Stimulated activated CD4-positive, alpha-beta T cell treated with anti-CD3 and anti-CD28 coated beads, Interleukin-4, amount 100 ng/mL, for 48 hours (primary cell): ENCODE results near the gene ZNF689.
"Not testable (repeated sequence)": the region's sequence is repeated elsewhere in the genome, so short reads cannot be mapped to it uniquely, and the experiment has no call there.

ENCODE experiments used
- DNase-seq, 2 donors: peaks; one replicate each; pipeline ENCODE4 v3.0.0-alpha.2; 2020; ENCODE audit warnings: low read depth in 2 of 2

The ZNF689 gene

DNA sequence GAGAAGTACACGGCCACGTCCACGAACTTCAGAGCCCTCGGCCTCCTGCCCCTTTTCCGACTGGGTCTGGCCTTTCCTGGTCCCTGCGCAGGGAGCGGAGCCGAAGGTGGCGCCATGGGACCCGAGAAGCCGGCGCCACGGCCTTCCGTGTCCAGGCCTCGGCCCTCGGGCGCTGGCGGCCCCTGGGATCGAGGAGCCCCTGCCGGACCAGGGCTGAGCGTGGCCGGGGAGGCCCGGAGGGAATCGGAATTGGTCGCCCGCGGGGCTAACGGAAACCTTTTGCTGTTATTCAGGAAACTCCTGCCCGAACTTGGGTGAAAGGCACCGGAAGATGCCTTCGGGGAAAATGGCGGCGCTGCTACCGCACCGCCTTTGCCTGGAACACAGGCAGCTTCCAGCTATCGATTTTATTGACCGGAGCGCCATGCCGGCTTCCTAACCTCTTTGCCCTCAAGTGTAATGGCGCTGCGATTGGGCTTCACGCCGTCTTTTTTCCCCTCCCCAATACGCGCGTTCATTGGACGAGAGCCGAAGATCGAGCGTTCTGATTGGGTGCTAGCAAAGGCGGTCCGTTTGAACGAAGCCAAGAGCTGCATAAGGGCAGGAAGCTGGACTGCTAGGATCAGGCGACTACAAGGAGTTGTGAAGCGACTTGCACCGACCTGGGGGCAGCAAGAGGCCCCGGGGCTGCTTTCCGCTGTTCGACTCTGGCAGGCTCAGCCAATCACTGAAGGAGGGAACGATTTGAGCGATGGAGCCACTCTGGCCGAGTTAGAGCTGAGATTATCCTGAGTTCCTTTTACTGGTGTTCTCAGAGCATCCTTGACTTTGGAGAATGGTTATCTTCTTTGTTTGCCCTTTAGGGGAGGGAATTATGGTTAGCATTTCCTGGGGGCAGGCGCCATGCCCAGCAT lies at the start of gene ZNF689:
Gene ZNF689, minus strand, starts transcription at position 464 of the 914 bp plus-strand sequence. Its CDS starts 348 bp downstream, at position 116.
- DNase-seq = peak; percentile 91 to 92

DNA sequence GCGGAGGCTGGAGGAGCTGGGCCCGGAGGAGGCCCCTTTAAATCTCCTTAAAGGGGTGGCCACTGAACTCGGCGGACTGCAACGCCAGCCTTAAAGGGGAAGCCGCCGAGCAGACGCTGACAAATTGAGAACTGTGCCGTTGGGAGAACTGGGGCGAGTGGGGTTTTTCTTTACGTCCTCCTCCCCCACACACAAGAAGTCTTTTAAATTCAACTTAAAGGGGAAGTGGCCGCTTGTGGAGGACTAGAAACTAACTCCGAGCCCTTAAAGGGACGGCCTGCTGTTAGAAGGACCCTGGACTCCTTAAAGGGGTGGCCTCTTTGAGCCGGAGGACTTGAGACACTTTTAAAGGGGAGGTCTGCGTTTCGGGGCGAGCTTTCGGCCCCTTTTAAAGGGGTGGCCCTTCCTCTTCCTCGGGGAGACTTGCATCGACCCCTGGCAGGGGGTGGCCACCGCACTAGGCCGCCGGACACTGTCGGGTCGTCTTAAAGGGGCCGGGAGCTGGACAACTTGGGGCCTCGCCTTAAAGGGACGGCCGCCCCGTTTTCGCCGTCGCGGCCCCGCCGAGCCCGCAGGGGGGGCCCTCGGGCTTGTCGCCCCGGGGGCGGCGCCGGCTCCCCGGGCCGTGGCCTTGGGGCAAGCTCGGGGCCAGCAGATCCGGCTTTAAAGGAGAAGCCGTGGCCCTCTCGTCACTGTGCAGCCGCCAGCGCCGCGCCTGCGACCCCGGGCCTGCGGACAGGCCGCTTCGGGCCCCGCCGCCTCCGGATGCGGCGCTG lies 48.7 kb upstream of the ZNF689 start:
- no peak for DNase-seq

DNA sequence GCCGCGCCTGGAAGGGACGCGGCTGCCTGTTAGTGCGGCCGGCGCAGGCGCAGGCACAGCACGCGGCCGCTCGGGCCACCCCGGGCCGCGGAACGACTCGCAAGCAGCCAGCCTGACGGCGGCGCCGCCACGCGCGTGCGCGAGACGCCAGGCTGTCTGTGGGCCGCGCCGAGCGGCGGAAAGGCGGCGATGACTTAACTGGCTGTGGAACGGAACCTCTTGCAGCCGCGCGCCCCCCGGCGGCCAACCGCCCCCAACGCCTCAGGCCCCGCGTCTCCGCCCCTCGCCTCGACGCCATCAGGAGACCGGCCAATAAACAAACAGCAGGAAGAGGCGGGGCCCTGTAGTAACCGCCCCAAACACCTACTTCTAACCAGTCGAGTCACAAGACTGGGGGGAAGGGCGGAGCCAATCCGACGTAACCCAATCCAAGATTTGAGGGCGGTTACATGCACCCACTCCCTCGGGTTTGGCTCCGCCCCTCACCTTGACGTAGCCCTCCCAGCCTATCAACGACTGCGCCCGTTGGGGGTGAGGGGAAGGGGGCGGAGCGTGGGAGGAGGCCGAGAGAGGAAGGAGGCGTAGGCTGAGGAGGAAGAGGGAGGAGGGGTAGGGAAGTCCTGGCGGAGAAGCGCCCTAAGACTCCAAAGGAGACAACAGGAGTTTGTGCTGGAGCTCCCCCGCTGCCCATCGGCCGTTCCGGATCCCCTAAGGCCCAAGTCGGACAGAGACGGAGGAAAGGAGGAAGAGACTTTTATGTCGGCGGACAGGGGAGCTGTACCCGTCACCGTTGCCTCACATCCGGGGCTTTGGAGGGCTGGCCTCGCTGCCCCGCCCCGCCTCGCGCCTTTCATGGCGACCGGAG lies 47.9 kb upstream of the ZNF689 start, which contains the start of gene FBRS:
Gene FBRS, plus strand, starts transcription at position 566 of the 865 bp plus-strand sequence. CDS start 1,088 bp downstream, outside the sequence.
- peak; percentile 99 to 100 for DNase-seq

DNA sequence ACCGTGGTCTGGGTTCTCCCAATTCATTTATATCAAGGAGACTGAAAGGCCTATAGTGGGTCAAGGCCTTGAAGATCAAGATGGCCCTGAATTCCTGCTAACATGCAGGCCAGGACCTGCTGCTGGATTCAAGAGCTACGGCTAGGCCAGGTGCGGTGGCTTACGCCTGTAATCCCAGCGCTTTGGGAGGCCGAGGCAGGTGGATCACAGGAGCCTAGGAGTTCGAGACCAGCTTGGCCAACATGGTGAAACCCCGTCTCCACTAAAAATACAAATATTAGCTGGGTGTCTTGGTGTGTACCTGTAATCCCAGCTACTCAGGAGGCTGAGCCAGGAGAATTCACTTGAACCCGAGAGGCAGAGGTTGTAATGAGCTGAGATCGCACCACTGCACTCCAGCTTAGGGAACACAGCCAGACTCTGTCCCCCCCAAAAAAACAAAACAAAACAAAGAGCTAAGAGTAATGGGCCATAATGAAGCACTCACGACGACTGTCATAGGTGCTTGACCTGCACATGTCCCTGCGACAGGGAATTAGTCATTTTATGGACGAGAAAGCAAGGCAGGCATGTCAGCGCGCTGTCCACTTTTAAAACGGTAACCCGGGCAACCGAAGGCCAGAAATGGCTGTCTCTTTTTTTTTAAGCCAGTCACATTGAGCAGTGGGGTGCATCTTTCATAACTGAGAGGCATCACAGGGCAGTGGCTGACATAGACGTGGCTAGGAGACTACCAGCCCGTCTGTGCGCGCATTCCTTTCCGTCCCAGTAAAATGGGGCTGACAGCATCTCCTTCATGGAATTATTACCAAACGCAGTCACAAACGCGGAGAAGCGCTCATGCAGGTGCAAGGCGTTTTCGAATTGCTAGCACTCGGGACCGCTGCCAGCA lies 47.0 kb upstream of the ZNF689 start:
- DNase-seq = peak in 1 of 2 donors; percentile 6

DNA sequence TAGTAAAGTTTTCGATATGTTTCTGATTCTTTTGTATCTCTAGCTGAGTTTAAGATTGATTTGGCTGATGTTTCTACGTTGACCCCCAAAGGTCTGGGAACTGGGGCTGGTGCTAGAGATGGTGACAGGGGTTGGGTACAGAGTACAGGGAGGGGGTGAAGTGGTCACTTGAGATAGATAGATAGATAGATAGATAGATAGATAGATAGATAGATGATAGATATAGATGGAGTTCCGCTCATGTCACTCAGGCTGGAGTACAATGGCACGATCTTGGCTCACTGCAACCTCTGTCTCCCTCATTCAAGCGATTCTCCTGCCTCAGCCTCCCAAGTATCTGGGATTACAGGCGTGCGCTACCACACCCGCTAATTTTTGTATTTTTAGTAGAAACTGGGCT lies 46.2 kb upstream of the ZNF689 start:
- no peak for DNase-seq

DNA sequence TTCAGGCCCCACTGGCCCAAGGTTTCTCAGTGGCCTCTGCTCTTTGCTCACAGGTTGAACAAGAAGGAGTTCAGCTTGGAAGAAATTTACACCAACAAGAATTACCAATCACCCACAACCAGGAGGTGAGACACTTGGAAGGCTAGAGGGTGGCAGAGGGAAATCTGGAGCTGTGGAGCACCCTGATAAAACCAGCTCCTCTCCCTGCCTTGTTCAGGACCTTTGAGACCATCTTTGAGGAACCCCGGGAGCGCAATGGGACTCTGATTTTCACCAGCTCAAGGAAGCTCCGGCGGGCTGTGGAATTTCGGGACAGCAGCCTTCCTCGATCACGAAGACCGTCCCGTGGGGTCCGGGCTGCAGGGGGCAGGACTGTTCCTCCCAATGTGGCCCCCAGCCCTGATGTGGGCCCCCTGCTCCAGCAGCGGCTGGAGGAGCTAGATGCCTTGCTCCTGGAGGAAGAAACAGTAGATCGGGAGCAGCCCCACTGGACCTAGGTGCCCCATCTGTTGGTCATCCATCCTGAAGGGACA lies 45.7 kb upstream of the ZNF689 start:
- no peak for DNase-seq

DNA sequence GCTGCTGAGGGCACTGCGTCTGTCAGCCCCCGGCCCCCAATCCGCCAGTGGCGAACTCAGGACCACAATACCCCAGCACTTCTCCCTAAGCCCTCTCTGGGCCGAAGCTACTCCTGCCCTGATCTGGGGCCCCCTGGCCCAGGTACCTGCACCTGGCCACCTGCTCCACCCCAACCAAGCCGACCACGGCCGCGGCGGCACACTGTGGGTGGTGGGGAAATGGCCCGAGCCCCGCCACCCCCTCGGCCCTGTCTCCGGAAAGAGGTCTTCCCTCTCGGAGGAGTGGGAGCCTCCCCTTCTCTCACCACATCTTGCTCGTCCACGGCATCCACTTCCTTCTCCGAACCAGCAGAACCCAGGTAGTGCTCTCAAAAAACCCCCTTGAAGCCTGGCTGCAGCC lies 44.7 kb upstream of the ZNF689 start:
- DNase-seq = no peak

DNA sequence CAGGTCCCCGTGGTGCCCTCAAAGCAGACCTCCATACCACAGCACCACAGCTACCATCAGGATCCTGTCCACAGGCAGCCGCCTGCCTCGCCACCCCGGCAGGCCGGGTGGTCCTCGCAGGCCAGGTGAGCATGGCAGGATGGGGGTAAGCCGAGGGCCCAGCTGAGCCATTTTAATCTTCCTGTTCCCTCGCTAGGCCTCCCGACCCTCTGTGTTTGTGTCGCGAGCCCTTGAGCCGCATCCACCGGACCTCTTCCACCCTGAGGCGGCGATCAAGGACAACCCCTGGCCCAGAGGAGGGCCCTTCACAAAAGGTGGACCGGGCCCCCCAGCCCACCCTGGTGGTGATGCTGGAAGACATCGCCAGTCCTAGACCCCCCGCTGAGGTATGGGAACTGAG lies 42.5 kb upstream of the ZNF689 start:
- DNase-seq = no peak

DNA sequence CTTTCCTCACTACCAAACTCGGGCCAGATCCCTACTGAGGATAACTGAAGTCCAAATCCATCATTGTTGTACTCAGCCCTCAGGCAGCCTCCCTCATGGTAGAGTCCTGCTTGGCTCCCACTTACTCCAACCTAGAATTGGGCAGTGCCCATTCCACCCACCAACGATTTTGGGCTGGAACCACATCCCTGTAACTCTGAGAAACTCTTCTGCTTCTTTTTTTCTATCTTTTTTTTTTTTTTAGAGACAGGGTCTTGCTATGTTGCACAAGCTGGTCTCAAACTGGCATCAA lies 41.8 kb upstream of the ZNF689 start:
- no peak for DNase-seq

DNA sequence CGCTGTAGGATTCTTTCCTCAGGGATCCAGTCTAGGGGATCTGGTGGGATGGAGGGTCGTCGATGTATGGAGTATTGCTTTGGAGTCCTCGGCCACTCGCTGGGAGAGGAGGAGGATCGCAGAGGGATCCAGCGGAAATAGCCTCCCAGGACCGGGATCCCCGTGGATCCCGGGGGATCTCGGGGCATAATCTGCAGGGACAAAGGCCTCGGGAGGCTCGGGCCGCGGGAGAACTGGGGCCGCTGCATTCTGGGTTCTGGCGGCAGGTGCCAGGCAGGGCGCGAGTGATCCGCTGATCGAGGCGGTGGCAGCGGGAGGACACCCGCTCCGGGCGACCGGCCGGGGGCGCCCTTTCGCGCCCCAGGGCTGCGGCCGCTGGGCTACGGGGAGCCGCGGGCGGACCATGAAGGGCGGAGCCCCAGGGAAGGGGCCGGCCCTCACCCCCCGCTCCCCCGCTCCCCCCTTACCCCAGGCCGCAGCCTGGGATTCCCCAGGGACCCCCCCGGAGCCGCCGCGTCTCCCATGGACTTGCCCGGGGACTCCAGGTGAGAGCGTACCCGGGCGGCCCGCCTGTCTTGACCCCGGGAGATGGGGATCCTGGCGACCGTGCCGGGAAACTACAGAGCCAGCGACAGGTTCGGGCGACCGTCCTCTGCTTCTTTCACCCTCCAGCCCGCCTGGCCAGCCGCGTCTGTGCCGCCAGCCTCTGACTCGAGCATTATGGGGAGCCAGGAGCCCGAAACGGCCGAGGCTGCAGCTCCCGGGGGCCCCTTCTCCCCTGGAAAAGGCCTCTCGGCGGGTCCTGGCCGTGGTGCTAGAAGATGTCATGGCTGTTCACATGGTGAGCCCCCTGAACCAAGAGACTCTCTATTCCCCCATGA lies 41.2 kb upstream of the ZNF689 start:
- DNase-seq = peak; percentile 71 to 75

DNA sequence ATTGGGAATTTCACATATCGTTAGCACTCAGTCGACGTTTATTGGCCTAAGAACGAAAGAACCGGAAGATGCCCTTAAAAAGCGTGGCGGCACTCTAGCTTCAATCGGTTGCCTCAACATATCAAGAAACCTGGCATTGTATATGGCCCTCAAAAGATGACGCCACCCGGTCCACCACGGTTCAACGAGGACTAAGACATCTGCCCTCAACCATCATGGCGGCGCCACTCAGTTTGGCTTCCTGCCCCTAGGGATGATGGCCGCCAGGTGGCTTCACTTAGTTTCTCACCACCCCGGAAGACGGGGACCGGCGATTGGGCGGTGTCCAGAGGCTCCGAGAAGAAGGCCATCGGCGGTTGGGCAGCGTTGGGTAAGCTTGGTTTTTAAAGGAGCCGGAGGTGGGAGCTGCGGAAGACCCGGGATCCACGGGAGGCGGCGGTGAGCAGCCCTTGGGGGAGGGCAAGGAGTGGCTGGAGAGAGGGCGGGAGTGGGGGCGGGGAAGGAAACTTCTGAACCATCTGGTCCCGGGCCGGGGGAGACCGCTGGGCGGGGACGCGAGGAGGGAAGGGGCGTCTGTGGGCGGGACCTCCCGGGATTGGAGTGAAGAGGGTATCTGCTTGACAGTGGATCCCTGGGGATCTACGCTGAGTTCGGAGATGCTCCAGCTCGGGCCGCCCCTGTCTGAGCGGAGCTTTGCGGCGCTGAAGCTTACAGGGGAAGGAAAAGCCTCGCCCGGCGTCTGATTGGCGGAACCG lies 40.4 kb upstream of the ZNF689 start, which contains the start of gene PRR14:
Gene PRR14, plus strand, starts transcription at position 592 of the 755 bp plus-strand sequence. CDS start 686 bp downstream, outside the sequence.
- DNase-seq = peak; percentile 97 to 98

DNA sequence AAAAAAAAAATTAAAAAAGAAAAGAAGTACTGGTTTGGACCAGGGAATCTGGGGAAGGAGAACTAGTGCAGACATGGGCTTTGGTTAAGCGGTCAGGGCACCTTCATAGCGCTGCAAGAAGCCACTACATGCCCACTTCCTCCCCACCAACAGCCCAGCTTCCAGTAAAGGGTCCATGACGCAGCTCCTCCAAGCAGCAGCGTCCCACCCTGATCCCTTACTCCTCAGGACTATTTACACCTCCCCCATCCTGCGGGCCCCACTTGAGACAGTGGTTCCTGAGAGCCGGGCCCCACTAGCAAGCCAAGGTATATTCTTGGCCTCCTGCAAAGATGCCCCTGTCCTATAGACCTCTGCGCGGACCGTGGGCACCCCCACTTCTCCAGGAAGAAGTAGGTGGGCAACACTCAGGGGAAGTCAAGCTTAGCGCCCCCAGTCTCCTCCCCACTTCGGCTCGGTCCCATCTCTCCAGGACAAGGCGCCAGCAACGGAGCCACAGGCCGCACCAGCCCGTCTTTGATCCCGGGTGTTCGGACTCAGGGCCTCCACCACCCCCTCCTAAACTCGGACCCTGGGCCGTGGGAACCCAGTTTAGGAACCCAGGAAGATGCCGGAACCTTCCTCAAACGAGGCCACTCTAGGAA lies 39.7 kb upstream of the ZNF689 start:
- DNase-seq = peak in 1 of 2 donors; percentile 9

DNA sequence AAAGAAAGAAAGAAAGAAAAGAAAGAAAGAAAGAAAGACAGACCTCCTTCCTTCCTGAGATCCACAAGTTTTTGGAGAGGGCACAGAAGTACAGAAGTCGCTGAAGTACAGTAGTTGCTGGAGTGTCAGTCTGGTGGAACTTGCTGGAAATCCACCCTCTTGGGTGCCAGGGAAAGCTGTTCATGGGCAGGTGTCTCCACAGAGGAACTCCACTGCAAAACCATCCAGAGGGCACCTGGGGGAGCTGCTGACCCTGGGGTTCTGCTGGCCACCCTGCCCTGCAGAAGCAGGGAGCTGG lies 37.0 kb upstream of the ZNF689 start:
- DNase-seq = no peak

DNA sequence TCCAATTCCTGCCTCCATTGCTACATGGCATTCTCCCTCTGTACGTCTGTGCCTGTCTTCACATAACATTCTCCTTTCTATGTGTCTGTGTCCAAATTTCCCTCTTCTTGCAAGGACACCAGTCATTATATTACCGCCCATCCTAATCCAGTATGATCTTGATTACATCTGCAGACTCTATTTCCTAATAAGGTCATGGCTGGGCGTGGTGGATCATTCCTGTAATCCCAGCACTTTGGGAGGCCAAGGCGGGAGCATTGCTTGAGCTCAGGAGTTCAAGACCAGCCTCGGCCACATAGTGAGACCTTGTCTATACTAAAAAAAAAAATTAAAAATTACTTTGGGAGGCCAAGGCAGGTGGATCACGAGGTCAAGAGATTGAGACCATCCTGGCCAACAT lies 35.5 kb upstream of the ZNF689 start:
- no peak for DNase-seq

DNA sequence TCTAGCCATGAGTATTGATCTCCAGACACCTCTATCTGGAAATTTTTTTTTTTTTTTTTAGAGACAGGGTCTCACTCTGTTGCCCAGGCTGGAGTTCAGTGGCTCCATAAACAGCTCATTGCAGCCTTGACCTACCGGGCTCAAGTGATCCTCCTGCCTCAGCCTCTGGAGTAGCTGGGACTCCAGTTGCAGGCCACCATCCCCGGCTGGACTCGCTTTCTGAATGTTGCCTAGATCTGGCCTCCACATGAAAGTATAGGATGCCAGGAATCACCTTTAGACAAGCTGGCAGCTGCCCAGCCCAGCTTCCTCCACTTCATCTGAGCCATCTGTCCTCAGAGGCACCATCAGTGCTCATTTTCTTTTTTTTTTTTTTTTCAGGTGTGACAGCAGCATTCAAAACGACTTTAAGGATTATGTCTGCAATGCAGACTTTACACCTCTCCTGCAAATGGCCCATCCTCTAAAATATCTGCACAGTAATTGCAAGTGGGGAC lies 34.2 kb upstream of the ZNF689 start:
- DNase-seq = no peak

DNA sequence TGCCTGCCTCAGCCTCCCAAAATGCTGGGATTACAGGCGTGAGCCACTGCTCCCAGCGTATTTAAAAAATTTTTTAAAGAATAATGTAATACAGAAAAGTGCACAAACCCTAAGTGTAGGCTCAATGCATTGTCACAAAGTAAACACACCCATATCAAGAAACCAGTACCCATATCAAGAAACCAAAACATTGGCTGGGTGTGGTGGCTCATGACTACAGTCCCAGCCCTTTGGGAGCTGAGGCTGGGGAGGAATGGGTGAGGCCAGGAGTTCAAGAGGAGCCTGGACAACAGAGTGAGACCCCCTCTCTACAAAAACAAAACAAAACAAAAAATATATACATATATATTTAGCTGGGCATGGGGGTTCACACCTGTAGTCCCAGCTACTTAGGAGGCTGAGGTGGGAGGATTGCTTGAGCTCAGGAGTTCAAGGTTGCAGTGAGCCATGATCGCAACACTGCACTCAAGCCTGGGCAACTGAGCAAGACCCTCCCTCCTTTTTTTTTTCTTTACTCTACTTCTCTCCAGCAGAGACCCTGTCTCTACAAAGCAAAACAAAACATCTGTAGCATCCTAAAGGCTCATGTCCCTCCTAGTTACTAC lies 31.3 kb upstream of the ZNF689 start:
- DNase-seq = no peak

DNA sequence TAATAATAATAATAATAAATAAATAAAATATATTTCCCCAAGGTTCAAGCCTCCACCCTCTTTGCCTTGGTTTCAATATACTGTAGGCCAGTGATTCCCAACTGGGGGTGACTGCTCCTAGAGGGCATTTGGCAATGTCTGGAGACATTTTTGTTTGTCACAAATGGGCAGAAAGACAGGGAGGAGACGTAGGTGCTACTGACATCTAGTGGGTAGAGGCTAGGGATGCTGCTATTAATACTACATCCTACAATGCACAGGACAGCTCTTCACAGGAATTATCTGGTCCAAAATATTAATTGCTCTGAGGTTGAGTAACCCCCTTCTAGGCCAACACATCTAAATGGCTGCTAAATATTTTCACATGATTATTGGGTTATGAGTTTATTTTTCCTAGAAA lies 27.8 kb upstream of the ZNF689 start:
- DNase-seq = no peak

DNA sequence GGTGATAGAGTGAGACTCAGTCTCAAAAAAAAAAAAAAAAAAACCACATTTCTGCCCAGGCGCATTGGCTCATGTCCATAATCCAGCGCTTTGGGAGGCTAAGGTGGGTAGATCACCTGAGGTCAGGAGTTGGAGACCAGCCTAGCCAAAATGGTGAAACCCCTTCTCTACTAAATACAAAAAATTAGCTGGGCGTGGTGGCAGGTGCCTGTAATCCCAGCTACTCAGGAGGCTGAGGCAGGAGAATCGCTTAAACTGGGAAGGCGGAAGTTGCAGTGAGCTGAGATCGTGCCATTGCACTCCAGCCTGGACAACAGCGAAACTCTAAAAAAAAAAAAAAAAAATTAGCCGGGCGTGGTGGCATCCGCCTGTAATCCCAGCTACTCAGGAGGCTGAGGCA lies 26.9 kb upstream of the ZNF689 start:
- not testable (repeated sequence) for DNase-seq
